C4-2B (cell line): ENCODE measurements around the gene HBQ1.

ENCODE experiments used
- ZFX ChIP-seq: fragments of 450-650 bp; IDR thresholded peaks from 2 replicates; pipeline ENCODE4 v1.6.1; 2017
- TF ChIP-seq, protein P1 (sequence below): fragments of 450-650 bp; conservative IDR thresholded peaks from 2 replicates; pipeline ENCODE4 v1.5.1; 2017; ENCODE audit warnings: mild to moderate bottlenecking

DNA sequence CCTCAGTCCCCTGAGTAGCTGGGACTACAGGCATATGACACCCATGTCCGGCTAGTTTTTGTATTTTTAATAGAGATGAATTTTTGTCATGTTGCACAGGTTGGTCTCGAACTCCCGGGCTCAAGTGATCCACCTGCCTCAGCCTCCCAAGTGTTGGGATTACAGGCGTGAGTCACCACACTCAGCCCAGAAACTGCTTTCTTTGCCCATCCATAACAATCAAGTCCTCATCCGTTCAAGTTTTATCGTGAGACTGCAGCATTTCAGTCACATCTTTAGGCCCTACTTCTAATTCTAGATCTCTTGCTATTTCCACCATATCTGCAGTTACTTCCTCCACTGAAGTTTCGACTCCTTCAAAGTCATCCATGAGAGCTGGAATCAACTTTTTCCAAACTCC, 48.1 kb upstream of the HBQ1 start:
- TF ChIP-seq, protein P1, sequence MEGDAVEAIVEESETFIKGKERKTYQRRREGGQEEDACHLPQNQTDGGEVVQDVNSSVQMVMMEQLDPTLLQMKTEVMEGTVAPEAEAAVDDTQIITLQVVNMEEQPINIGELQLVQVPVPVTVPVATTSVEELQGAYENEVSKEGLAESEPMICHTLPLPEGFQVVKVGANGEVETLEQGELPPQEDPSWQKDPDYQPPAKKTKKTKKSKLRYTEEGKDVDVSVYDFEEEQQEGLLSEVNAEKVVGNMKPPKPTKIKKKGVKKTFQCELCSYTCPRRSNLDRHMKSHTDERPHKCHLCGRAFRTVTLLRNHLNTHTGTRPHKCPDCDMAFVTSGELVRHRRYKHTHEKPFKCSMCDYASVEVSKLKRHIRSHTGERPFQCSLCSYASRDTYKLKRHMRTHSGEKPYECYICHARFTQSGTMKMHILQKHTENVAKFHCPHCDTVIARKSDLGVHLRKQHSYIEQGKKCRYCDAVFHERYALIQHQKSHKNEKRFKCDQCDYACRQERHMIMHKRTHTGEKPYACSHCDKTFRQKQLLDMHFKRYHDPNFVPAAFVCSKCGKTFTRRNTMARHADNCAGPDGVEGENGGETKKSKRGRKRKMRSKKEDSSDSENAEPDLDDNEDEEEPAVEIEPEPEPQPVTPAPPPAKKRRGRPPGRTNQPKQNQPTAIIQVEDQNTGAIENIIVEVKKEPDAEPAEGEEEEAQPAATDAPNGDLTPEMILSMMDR: no peak
- no peak for TF ChIP-seq ZFX
